ENCODE data around the gene PADI3. TPM values are rescaled to one million over a fixed set of nuclear protein-coding genes. Genes with fewer than 3 reads are reported as not detected.
A peak's percentile ranks its signal among the peaks of the same experiment; 100 is the strongest.

The PADI3 gene
- total and polyA plus RNA-seq, 2 of the 13 experiments (the other 11 are each of a cell fraction or from before 2014, with no cell fraction given), result not detected

DNA sequence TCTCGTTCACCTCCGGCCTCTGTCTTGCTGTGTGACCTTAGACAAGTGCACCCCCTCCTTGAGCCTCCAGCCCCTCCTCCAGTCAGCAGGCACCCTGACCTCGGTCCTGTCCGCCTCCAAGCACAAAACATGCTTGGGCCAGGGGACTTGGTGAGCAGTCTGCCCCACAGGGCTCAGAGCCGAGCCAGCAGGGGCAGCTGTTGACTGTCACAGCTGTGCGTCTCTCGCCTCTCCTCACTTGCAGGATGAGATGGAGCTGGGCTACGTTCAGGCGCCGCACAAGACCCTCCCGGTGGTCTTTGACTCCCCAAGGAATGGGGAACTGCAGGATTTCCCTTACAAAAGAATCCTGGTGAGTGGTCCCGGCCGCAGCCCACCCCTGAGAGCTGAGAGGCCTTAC, 24.2 kb downstream of the PADI3 start (continued):
- no peak for TF ChIP-seq IRF1 (CRISPR knock-in tag; IDR thresholded peaks at IDR 0.05; ENCODE audit: low read depth)
- TF ChIP-seq REPIN1 (CRISPR knock-in tag; IDR thresholded peaks at IDR 0.05; ENCODE audit: borderline replicate concordance, low read depth), result no peak
- no peak for TF ChIP-seq SALL1 (CRISPR knock-in tag; IDR thresholded peaks at IDR 0.05)

DNA sequence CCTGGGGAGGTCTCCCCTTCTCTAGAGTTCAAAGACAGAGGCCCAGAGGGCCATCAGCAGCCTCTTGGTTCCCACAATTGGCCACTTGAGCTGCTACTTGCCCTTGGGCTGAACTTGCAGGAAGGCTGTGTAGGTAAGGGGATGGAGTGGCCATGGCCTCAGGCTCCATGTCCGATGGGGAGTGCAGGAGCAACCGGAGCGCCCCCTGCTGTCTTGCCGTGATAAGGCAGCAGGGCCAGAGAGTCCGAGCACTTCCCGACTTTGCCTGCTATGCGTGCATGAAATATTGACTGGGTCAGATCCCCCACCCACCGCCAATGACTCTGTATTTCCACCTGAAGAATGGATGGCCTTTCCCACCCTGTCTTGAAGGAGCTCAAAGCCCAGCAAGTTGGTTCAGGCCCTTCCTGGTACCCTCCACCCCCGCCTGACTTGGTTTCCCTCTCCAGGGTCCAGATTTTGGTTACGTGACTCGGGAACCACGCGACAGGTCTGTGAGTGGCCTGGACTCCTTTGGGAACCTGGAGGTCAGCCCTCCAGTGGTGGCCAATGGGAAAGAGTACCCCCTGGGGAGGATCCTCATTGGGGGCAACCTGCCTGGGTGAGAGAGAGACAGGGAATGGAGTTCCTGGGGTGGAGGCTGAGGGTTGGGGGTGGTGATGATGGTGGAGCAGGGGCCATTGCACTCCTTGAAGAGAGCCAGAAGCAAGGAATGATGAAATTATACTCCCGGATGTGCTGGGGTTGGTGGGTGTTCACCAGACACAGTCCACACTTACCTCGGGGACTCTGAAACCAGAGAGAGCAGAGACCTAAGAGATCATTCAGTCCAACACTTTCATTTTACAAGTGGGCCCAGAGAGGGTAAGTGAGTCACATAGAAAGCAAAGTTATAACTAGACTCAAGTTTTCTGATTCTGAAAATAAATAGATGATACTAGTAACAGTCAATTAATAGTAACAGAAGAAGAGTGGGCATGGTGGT, 25.6 kb downstream of the PADI3 start:
- CTCF ChIA-PET (ENCODE audit: low intra/inter-chr PET ratio, low total read pairs), result interaction anchor here (0.6 to 2.0 kb wide), 2 partner anchors 149 to 323 kb away, joined by 3 to 15 read pairs; no protein-coding TSS in a partner anchor
- POLR2A ChIA-PET, result no interaction called here
- ATAC-seq, result peak; percentile 89

More for the DNA sequence above, 25.6 kb downstream of the PADI3 start:
- no TSS peak for BruUV-seq (replicated peaks)
- Histone ChIP-seq H3K36me3 (replicated peaks in 1 of 2; ENCODE audit: control insufficient read depth in 1 of 2, insufficient read depth in 2 of 2, low read length in 2 of 2) (no peaks in the 10 kb centered on the region), H3K4me1 (ENCODE audit: insufficient read depth, low read length) (no peaks in the 10 kb centered on the region), H4K20me1 (ENCODE audit: insufficient read depth, low read length) (no peaks in the 10 kb centered on the region), H3K27me3 (ENCODE audit: control insufficient read depth in 1 of 2, insufficient read depth in 2 of 2, low read length in 2 of 2) (peaks cover 2 to 8% of the 10 kb centered on the region in 2 experiments; a peak in 3 of 5 replicates), H2AFZ (ENCODE audit: low read length) (no peak overlapping the region), H3K4me3 (replicated peaks in 1 of 3; ENCODE audit: insufficient read depth in 1 of 3, low read depth in 2 of 3, low read length in 3 of 3) (no peak overlapping the region), H3K27ac (ENCODE audit: extremely low read length, insufficient read depth, low read length) (no peak overlapping the region), H3K9ac (ENCODE audit: insufficient read depth, low read depth, low read length) (no peak overlapping the region), H3K4me2 (ENCODE audit: low read depth, low read length) (no peak overlapping the region), H3K9me3 (ENCODE audit: low read length) (no peaks in the 10 kb centered on the region), H3K79me2 (ENCODE audit: insufficient read depth, low read length) (no peaks in the 10 kb centered on the region)
- peak; percentile 28 for FAIRE-seq
- TF ChIP-seq, protein P1, sequence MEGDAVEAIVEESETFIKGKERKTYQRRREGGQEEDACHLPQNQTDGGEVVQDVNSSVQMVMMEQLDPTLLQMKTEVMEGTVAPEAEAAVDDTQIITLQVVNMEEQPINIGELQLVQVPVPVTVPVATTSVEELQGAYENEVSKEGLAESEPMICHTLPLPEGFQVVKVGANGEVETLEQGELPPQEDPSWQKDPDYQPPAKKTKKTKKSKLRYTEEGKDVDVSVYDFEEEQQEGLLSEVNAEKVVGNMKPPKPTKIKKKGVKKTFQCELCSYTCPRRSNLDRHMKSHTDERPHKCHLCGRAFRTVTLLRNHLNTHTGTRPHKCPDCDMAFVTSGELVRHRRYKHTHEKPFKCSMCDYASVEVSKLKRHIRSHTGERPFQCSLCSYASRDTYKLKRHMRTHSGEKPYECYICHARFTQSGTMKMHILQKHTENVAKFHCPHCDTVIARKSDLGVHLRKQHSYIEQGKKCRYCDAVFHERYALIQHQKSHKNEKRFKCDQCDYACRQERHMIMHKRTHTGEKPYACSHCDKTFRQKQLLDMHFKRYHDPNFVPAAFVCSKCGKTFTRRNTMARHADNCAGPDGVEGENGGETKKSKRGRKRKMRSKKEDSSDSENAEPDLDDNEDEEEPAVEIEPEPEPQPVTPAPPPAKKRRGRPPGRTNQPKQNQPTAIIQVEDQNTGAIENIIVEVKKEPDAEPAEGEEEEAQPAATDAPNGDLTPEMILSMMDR (CRISPR knock-in tag; IDR thresholded peaks at IDR 0.05), result peak; percentile 88
- TF ChIP-seq ZIK1 (CRISPR knock-in tag; IDR thresholded peaks at IDR 0.05; ENCODE audit: borderline replicate concordance, low read depth), result no peak
- TF ChIP-seq, protein P2, sequence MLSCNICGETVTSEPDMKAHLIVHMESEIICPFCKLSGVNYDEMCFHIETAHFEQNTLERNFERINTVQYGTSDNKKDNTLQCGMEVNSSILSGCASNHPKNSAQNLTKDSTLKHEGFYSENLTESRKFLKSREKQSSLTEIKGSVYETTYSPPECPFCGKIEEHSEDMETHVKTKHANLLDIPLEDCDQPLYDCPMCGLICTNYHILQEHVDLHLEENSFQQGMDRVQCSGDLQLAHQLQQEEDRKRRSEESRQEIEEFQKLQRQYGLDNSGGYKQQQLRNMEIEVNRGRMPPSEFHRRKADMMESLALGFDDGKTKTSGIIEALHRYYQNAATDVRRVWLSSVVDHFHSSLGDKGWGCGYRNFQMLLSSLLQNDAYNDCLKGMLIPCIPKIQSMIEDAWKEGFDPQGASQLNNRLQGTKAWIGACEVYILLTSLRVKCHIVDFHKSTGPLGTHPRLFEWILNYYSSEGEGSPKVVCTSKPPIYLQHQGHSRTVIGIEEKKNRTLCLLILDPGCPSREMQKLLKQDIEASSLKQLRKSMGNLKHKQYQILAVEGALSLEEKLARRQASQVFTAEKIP (CRISPR knock-in tag; IDR thresholded peaks at IDR 0.05; ENCODE audit: borderline replicate concordance), result no peak
- no peak for TF ChIP-seq RAD51 (IDR thresholded peaks at IDR 0.05; ENCODE audit: borderline replicate concordance)
- TF ChIP-seq SMC3 (IDR thresholded peaks at IDR 0.05; ENCODE audit: low read length), result peak; percentile 32
- TF ChIP-seq RAD21 (CRISPR knock-in tag; IDR thresholded peaks at IDR 0.05), result 0 out of 2 replicates have a peak, but pooled peaks have one; percentile 24
- TF ChIP-seq HNRNPUL1 (IDR thresholded peaks at IDR 0.05; ENCODE audit: low read depth, low read length), result no peak
- peak; percentile 61 for TF ChIP-seq STAG1 (CRISPR knock-in tag; IDR thresholded peaks at IDR 0.05)
- TF ChIP-seq, protein P3, sequence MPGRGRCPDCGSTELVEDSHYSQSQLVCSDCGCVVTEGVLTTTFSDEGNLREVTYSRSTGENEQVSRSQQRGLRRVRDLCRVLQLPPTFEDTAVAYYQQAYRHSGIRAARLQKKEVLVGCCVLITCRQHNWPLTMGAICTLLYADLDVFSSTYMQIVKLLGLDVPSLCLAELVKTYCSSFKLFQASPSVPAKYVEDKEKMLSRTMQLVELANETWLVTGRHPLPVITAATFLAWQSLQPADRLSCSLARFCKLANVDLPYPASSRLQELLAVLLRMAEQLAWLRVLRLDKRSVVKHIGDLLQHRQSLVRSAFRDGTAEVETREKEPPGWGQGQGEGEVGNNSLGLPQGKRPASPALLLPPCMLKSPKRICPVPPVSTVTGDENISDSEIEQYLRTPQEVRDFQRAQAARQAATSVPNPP (CRISPR knock-in tag; IDR thresholded peaks at IDR 0.05), result no peak
- WGBS (ENCODE audit: low lambda C conversion rate), result 21% methylated on average over 12 of the region's 15 CpGs
- DNase-seq (ENCODE audit: low spot score), result peak; percentile 24
- in situ Hi-C loops (cut with HindIII; ENCODE audit: extremely low pct_ligation_motif_present, low pct_unique_long_range_greater_than_20kb) (no loop called here), intact Hi-C loops (cut with micrococcal nuclease; ENCODE audit: unreplicated experiment) (no loop called here)

Measured in HepG2 (cell line).